ENCODE measurements around the gene AP2A1. TPM values are rescaled to one million over a fixed set of nuclear protein-coding genes. Genes with fewer than 3 reads are reported as not detected.

AP2A1 gene
- total and polyA plus RNA-seq, 2 of the 13 experiments (the other 11 are each of a cell fraction or from before 2014, with no cell fraction given) = 22.7 to 39.7 TPM

GRCh38 chr19:49811328-49811727, 44.5 kb downstream of the AP2A1 start:
- Histone ChIP-seq H3K9ac (ENCODE audit: insufficient read depth, low read depth, low read length) (no peak overlapping the region), H3K27ac (ENCODE audit: extremely low read length, insufficient read depth, low read length) (no peak overlapping the region), H3K9me3 (ENCODE audit: low read length) (no peaks in the 10 kb centered on the region), H3K4me3 (replicated peaks in 1 of 3; ENCODE audit: insufficient read depth in 1 of 3, low read depth in 2 of 3, low read length in 3 of 3) (no peak overlapping the region), H3K27me3 (ENCODE audit: control insufficient read depth in 1 of 2, insufficient read depth in 2 of 2, low read length in 2 of 2) (no peaks in the 10 kb centered on the region), H3K79me2 (ENCODE audit: insufficient read depth, low read length) (no peaks in the 10 kb centered on the region), H3K4me1 (ENCODE audit: insufficient read depth, low read length) (peaks cover 14% of the 10 kb centered on the region), H3K36me3 (replicated peaks in 1 of 2; ENCODE audit: control insufficient read depth in 1 of 2, insufficient read depth in 2 of 2, low read length in 2 of 2) (no peaks in the 10 kb centered on the region; a peak in 1 of 5 replicates), H2AFZ (ENCODE audit: low read length) (no peak overlapping the region), H4K20me1 (ENCODE audit: insufficient read depth, low read length) (no peaks in the 10 kb centered on the region), H3K4me2 (ENCODE audit: low read depth, low read length) (no peak overlapping the region)
- TF ChIP-seq THAP11 (CRISPR knock-in tag; IDR thresholded peaks at IDR 0.05) (peak; percentile 88), ZNF143 (CRISPR knock-in tag; IDR thresholded peaks at IDR 0.05) (peak; percentile 77), PAWR (CRISPR knock-in tag; IDR thresholded peaks at IDR 0.05; ENCODE audit: borderline replicate concordance) (no peak)
- ChIA-PET CTCF (ENCODE audit: low intra/inter-chr PET ratio, low total read pairs) (no interaction called here), POLR2A (no interaction called here)
- in situ Hi-C loops (cut with HindIII; ENCODE audit: extremely low pct_ligation_motif_present, low pct_unique_long_range_greater_than_20kb) (no loop called here), intact Hi-C loops (cut with micrococcal nuclease; ENCODE audit: unreplicated experiment) (loop anchor here (10.0 kb wide), 1 partner anchor 47 kb away; the partner anchor contains the start of genes AP2A1 and TSKS)
- WGBS (ENCODE audit: low lambda C conversion rate) = 63% methylated on average over 3 of the region's 6 CpGs
- no peak for FAIRE-seq
- DNase-seq (ENCODE audit: low spot score) = no peak
- no TSS peak for BruUV-seq (replicated peaks)
- no peak for ATAC-seq

GRCh38 chr19:49812452-49812996, 45.7 kb downstream of the AP2A1 start:
- Histone ChIP-seq H3K27me3 (ENCODE audit: control insufficient read depth in 1 of 2, insufficient read depth in 2 of 2, low read length in 2 of 2) (no peaks in the 10 kb centered on the region), H3K4me1 (ENCODE audit: insufficient read depth, low read length) (peaks cover 14% of the 10 kb centered on the region), H3K79me2 (ENCODE audit: insufficient read depth, low read length) (no peaks in the 10 kb centered on the region), H3K27ac (ENCODE audit: extremely low read length, insufficient read depth, low read length) (no peak overlapping the region), H3K9ac (ENCODE audit: insufficient read depth, low read depth, low read length) (no peak overlapping the region), H4K20me1 (ENCODE audit: insufficient read depth, low read length) (no peaks in the 10 kb centered on the region), H3K4me2 (ENCODE audit: low read depth, low read length) (no peak overlapping the region), H3K4me3 (replicated peaks in 1 of 3; ENCODE audit: insufficient read depth in 1 of 3, low read depth in 2 of 3, low read length in 3 of 3) (no peak overlapping the region), H2AFZ (ENCODE audit: low read length) (no peak overlapping the region), H3K9me3 (ENCODE audit: low read length) (no peaks in the 10 kb centered on the region), H3K36me3 (replicated peaks in 1 of 2; ENCODE audit: control insufficient read depth in 1 of 2, insufficient read depth in 2 of 2, low read length in 2 of 2) (no peaks in the 10 kb centered on the region)
- DNase-seq (ENCODE audit: low spot score) (no peak), FAIRE-seq (no peak), ATAC-seq (no peak)
- no TSS peak for BruUV-seq (replicated peaks)
- ChIA-PET POLR2A (no interaction called here), CTCF (ENCODE audit: low intra/inter-chr PET ratio, low total read pairs) (no interaction called here)
- intact Hi-C loops (cut with micrococcal nuclease; ENCODE audit: unreplicated experiment) (loop anchor here (10.0 kb wide), 1 partner anchor 48 kb away; the partner anchor contains the start of genes AP2A1 and TSKS), in situ Hi-C loops (cut with HindIII; ENCODE audit: extremely low pct_ligation_motif_present, low pct_unique_long_range_greater_than_20kb) (no loop called here)
- 77% methylated on average over 7 of the region's 11 CpGs for WGBS (ENCODE audit: low lambda C conversion rate)
- TF ChIP-seq ZNF142 (CRISPR knock-in tag; IDR thresholded peaks at IDR 0.05) (no peak), ZBTB1 (CRISPR knock-in tag; IDR thresholded peaks at IDR 0.05; ENCODE audit: borderline replicate concordance) (no peak), HNF4A (CRISPR knock-in tag; IDR thresholded peaks at IDR 0.05) (no peak), MXD3 (CRISPR knock-in tag; IDR thresholded peaks at IDR 0.05) (no peak), PTBP1 (IDR thresholded peaks at IDR 0.05; ENCODE audit: low read depth, low read length, poor library complexity, severe bottlenecking) (no peak), SPEN (CRISPR knock-in tag; IDR thresholded peaks at IDR 0.05; ENCODE audit: low read depth) (no peak), GPN1 (CRISPR knock-in tag; IDR thresholded peaks at IDR 0.05; ENCODE audit: borderline replicate concordance) (no peak)
